Bone marrow (tissue), 2 donors: ENCODE results near the gene HOXC5.

Source experiments
- DNase-seq, 2 donors: peaks; one replicate each; lab custom pipeline; 2025; lab: John Stamatoyannopoulos, UW

The HOXC5 gene

GRCh38 chr12:54019924-54020590, 12.8 kb upstream of the HOXC5 start:
- no peak for DNase-seq

GRCh38 chr12:54020591-54021405, 12.1 kb upstream of the HOXC5 start:
- DNase-seq = no peak

GRCh38 chr12:54021432-54022013, 11.3 kb upstream of the HOXC5 start:
- DNase-seq = no peak

- DNase-seq = no peak
Measured at GRCh38 chr12:54022960-54023884, 9.6 kb upstream of the HOXC5 start.

- DNase-seq = no peak
Measured at GRCh38 chr12:54024127-54024526, 8.7 kb upstream of the HOXC5 start.

- DNase-seq = no peak
Measured at GRCh38 chr12:54024581-54025305, 8.1 kb upstream of the HOXC5 start.

- DNase-seq = no peak
Measured at GRCh38 chr12:54025499-54026405, 7.1 kb upstream of the HOXC5 start.

GRCh38 chr12:54026640-54027441, 6.0 kb upstream of the HOXC5 start:
- DNase-seq = no peak

GRCh38 chr12:54027442-54027786, 5.4 kb upstream of the HOXC5 start:
- DNase-seq = no peak

GRCh38 chr12:54028314-54029201, 4.3 kb upstream of the HOXC5 start, which contains the start of gene HOXC6:
Gene HOXC6, plus strand, starts transcription at chr12:54028440. Its CDS starts 82 bp downstream, at chr12:54028522.
- DNase-seq = no peak

GRCh38 chr12:54029529-54030441, 3.1 kb upstream of the HOXC5 start:
- no peak for DNase-seq

GRCh38 chr12:54030442-54030801, 2.4 kb upstream of the HOXC5 start:
- DNase-seq = no peak

- DNase-seq = no peak
Measured at GRCh38 chr12:54030889-54031471, 1.9 kb upstream of the HOXC5 start.

- no peak for DNase-seq
Measured at GRCh38 chr12:54031480-54031879, 1.4 kb upstream of the HOXC5 start.

GRCh38 chr12:54032086-54032619, 697 bp upstream of the HOXC5 start:
- no peak for DNase-seq

GRCh38 chr12:54033106-54033979, 493 bp downstream of the HOXC5 start:
- no peak for DNase-seq
